GM11168 (cell line): ENCODE data around the gene NUTF2.
"Not testable (repeated sequence)": the region's sequence is repeated elsewhere in the genome, so short reads cannot be mapped to it uniquely, and the experiment has no call there.

Experiments used
- in situ Hi-C: fragments of 300-500 bp; cut with MboI; formaldehyde crosslinking; loops from one replicate; pipeline ENCODE4 v1.12.0; 2022; ENCODE audit warnings: low sequenced_read_pairs; ENCODE audit not compliant: unreplicated experiment

Gene NUTF2

DNA sequence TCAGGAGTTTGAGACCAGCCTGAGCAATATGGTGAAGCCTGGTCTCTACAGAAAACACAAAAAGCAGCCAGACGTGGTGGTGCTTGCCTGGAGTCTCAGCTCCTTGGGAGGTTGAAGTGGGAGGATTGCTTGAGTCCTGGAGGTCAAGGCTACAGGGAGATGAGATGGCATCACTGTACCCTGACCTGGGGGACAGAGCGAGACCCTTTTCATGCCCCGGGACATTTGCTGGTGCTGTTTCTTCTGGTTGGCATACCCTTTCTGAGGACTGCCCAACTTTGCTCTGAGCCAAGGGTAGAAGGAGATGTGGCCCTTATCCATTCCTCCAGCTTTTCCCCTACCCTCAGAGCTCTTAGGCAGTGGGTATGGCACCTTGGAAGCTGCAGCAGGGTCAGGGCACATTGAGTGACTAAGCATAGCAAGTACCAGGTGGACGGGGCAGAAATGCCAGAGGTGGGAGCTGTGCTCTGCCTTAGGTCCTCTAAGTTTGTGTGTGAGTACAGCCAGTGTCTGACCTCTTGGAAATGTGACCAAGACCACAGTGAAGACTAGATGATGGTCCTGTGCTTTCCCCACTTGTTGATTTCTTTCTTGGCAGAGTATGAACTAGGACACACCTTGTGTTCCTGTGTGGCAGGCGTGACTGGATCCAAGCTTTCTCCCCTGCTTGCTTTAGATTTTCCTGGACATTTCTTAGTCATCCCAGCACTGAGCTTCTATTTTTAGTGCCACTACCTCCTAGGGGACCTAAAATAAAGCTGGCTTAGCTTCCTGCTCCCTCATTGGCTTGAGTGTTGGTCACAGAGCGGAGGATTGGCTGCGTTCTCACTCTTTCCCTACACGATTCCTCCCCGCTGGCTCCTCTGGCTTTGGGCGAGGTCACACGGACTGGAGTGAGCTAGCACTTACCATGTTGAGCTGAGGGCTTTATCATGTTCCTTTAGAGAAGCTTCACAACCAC lies 16.2 kb downstream of the NUTF2 start:
- in situ Hi-C loops: no loop called here

DNA sequence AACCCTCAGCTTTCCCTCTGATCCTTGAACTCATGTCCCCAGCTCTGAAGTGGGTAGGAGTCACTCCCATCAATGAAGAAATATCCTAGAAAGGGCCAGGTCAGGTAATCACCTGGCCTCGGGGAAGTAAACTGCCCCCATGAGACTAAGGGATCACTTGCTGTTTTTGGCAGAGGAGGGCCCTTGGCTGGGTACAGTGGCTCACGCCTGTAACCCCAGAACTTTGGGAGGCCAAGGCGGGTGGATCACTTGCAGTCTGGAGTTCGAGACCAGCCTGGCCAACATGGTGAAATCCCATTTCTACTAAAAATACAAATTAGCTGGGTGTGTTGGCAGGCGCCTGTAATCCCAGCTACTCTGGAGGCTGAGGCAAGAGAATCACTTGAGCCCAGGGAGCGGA lies 17.3 kb downstream of the NUTF2 start:
- in situ Hi-C loops: not testable (repeated sequence)

DNA sequence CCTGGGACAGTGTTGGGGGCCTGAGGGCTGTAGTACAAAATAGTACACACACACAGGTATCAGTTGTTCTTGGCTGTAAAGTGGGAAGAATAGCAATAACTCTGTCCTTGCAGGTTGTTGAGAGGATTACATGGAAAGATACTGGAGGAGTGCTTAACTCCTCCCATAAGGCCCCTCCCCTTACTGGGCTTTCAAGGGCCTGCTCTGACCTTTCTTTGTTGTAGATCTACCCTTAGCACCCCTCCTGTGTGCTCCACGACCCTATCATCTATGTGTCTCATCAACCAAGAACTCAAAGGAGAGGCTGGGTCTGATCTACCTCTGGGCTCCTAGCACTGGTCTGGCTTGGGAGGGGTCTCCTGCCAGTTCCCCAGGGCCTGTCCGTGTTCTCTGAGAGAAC lies 17.9 kb downstream of the NUTF2 start:
- in situ Hi-C loops: no loop called here

DNA sequence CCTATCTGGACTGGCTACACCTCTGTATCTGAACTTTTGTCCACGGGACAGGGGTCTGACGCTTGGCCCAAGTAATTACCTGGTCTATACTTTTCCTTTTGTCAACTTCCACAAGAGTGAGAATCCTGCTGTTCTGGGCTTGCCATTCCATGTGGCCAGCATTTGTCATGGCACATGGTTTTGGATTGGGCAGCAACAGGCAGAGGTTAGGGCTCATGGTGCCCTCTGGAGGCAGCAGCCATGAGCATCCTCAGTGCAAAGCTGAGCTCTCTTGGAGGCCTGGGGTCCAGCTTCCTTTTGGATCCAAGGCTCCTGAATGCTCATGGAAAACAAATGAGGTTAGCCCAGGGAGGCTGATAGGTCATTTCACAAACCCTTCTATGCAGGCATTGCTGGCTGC lies 18.6 kb downstream of the NUTF2 start:
- in situ Hi-C loops: no loop called here

DNA sequence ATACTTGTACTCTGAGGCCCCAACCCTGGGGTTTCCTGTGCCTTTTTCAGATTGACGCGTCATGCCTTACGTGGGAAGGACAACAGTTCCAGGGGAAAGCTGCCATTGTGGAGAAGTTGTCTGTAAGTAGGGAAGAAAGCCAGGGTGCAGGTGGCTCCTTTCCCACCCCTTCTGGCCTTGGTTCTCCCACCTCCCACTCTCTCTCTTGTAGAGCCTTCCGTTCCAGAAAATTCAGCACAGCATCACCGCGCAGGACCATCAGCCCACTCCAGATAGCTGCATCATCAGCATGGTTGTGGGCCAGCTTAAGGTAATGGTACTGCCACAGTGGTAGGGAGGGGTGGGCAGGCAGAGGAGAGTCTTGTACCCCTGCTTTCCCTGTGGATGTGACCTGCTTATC lies 21.6 kb downstream of the NUTF2 start:
- in situ Hi-C loops: no loop called here

DNA sequence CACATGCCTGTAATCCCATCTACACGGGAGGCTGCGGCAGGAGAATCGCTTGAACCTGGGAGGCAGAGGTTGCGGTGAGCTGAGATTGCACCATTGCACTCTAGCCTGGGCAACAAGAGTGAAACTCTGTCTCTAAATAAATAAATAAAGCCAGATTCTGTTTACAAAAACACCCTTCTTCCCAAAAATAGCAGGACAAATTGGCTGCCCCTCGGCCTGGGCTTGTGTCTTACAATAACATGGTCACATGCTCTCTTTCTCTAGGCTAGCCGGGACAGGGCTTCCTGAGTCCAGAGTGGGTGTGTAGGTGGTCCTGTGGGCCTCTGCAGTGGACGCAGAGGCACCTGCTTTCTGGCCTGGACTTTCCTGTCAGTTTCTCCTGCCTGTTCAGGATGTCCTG lies 22.9 kb downstream of the NUTF2 start:
- in situ Hi-C loops: no loop called here

DNA sequence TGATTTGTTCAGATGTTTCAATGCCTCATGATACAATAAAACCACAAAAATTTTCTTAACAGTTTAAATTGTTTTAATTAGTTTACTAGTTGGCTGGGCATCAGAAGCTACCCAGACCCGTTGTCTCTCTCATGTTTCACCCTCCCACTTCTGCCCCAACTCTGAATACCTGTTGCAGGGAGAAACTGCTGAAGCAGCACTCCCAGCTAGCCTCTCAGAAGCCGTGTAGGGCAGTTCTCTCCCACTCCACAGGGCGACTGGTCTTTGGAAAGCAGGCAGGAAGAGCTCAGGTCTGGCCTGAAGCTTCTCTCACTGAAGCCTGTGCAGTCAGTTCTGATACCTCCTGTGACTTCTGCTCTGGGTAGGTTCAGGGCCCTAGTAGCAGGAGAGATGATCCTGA lies 24.5 kb downstream of the NUTF2 start:
- in situ Hi-C loops: no loop called here

DNA sequence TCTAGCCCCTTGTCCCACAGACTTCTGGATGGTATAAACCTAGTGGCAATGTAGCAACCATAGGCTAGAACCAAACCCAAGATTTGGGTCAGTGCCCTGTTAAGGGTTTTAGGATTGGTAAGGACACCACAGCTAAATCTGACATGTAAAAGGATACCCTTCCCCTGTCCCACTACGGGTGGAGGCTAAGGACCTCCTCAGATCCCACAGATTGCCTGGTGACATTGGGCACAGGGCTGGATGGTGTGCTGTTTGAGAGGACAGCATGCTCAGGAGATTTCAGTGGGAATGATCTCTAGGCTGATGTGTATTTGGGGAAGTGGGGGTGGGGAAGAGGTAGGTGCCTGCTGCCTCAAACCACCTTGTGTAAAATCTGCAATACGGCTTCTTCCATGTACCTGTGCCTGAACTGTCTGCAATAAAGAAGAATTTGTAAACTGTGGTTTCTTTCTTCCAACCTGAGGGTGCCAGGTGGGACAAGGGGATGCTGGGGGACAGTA lies 25.4 kb downstream of the NUTF2 start:
- in situ Hi-C loops: no loop called here

DNA sequence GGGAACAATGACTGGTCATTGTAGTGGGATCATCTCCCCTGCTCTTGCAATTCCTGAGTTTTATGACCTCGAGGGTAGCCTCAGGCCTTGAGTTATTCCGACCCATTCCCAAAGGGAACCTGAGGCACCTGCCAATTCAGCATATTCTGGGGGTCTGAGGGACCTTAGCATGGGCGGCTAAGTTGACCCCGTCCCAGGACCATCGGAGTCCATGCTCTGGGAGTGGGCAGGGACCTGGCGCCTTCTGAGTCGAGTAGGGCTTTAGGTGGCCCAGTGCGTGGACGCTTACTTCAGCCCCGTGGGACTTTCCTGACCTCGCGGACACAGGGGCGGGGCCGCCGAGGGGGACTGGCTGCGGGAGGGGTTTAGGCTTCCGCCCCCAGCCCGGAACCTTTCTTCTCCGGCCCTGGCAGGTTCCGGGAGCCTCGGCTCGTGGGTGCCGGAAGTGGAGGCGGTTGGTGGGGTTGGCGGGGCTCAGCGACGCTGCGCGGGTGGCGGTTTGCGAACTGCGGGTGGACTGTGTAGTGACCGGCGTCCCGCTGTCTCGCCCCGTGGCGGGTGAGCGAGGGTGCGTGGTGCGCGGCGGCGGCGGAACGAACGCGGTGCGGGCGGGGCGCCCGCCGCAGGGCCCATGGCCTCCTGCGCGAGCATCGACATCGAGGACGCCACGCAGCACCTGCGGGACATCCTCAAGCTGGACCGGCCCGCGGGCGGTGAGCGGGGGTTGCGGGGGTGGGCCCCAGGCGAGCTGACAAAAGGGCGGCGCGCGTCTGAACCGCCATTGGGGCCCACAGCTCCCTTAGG lies 26.1 kb downstream of the NUTF2 start, which contains the start of gene EDC4:
EDC4 (plus strand) TSS at position 422 of the 804 bp plus-strand sequence; CDS start at position 632, 210 bp downstream.
- in situ Hi-C loops: no loop called here

DNA sequence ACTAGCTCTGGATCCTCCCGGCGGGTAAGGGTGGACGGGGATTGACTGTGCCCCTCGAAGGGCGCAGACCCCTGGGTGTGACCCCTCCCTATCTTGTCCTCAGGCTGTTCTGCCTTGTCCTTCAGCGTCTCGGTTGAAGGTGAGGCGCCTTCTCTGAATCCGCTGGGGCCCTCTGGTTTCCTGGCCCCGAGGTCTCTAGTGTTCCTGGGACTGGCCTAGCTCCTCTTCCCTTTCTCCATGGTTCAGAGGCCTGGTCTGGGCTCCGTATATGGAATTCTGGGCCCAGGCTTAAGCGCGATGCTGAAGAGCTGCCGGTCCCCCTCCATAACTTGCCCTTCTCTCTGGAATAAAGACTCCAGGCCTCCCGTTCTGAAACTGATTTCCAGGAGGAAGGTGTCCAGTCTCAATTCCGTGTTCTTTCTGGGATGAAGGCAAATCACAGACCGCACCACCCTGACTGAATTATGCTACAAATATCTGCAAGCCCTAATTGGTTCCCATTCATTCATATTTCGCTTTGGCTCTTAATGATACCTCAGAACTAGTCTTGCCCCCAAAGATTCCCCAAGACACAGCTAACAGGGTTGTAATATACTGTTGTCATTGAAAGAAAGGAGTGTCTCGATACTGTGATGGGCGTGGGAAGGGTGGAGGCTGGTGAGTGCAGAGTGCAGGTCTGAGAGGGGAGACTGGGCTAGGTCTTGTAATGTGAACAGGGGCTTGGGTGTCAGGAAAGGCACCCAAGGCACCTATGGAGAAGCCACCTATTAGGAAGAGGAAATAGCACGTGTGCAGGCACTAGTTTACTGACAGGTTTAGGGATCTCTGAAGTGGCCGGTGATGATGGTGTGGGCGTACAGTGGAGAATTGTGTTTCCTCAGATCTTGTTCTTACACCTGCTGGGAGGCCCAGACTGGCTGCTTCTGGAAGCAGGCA lies 27.0 kb downstream of the NUTF2 start:
- in situ Hi-C loops: no loop called here

DNA sequence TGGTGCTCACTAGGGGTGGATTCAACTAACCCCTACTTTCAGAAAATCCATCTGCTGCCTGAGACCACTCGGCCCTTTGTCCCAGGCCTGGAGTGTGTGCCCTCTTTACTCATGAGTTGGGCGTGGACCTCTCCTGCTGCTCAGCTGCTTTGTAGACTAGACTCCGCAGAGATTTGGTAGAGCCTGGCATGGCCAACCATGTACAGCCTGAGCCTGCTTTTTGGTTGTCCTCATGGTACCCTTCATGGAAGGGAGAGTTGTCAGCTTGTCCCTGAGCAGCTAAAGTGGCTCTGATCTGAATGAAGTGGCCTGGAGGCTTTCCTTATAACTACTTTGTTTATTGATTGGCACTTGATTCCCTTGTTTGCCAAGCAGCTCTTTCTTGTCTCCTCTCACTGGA lies 27.6 kb downstream of the NUTF2 start:
- in situ Hi-C loops: no loop called here

DNA sequence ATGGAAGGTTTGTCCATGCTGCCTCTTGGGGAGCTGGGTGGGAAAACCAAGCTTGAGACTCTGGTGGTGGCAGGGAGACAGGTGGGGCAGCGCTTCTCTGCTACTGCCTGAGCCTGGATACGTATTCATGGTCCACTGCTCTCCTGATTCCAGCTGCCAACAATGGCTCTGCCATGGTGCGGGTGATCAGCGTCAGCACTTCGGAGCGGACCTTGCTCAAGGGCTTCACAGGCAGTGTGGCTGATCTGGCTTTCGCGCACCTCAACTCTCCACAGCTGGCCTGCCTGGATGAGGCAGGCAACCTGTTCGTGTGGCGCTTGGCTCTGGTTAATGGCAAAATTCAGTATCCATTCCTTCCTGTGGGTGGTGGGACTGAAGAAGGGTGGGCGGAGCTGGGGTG lies 30.3 kb downstream of the NUTF2 start:
- in situ Hi-C loops: no loop called here

DNA sequence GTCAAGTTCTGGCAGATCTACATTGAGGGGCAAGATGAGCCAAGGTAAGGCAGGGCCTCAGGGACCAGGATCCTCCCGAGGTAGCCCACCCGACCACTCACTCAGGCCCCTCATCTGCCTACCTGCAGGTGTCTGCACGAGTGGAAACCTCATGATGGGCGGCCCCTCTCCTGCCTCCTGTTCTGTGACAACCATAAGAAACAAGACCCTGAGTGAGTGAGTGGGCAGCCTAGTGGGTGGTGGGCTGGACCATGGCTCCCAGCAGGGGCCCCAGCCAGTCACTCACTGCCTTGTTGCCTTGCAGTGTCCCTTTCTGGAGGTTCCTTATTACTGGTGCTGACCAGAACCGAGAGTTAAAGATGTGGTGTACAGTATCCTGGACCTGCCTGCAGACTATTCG lies 31.5 kb downstream of the NUTF2 start:
- in situ Hi-C loops: no loop called here

DNA sequence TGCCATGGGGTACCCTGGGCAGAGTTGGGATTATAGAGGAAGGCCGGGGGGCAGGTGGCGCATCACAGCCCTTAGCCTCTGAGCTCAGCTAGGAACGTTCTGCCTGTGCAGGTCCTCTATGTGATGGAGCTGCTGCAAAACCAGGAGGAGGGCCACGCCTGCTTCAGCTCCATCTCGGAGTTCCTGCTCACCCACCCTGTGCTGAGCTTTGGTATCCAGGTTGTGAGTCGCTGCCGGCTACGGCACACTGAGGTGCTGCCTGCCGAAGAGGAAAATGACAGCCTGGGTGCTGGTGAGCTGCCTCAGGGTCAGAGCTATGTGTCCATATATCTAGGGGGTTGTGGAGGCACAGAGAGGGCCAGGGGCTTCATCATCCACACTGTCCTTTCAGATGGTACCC lies 32.1 kb downstream of the NUTF2 start:
- in situ Hi-C loops: no loop called here

DNA sequence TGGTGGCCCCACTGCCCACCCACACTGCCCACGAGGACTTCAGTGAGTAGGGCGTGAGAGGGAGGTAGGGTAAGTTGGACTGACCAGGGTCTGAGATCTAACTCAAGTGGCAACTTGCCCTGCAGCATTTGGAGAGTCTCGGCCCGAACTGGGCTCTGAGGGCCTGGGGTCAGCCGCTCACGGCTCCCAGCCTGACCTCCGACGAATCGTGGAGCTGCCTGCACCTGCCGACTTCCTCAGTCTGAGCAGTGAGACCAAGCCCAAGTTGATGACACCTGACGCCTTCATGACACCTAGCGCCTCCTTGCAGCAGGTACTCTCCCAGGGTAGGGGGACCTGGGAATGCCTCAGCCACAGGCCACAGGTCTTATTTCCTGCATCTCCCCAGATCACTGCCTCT lies 32.7 kb downstream of the NUTF2 start:
- in situ Hi-C loops: no loop called here

DNA sequence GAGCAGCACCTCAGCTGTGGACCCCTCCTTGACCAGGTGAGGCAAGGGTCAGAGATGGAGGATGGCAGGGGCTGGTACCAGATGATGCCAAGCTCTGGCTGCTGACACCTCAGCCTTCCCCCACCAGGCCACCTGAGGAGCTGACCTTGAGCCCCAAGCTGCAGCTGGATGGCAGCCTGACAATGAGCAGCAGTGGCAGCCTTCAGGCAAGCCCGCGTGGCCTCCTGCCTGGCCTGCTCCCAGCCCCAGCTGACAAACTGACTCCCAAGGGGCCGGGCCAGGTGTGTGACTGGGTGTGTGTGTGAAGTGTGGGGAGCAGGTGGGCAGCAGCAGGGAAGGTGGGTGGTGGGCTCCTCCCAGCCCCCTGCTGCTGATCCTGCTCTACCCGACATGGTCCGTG lies 33.2 kb downstream of the NUTF2 start:
- in situ Hi-C loops: no loop called here

DNA sequence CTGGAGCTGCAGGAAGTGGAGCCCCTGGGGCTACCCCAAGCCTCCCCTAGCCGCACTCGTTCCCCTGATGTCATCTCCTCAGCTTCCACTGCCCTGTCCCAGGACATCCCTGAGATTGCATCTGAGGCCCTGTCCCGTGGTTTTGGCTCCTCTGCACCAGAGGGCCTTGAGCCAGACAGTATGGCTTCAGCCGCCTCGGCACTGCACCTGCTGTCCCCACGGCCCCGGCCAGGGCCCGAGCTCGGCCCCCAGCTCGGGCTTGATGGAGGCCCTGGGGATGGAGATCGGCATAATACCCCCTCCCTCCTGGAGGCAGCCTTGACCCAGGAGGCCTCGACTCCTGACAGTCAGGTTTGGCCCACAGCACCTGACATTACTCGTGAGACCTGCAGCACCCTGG lies 33.9 kb downstream of the NUTF2 start:
- in situ Hi-C loops: no loop called here

DNA sequence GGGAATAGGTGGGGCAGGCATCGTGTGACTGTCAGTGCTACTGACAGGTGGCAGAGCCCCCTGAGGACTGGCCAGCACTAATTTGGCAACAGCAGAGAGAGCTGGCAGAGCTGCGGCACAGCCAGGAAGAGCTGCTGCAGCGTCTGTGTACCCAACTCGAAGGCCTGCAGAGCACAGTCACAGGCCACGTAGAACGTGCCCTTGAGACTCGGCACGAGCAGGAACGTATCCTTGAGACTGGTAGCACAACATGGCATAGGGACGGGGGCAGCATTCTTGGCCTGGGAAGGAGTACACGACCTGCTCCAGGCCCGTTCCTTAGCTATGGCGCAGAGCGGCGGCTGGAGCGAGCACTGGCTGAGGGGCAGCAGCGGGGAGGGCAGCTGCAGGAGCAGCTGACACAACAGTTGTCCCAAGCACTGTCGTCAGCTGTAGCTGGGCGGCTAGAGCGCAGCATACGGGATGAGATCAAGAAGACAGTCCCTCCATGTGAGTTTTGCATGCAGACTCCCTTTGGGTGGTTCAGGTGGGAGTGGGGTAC lies 35.0 kb downstream of the NUTF2 start:
- in situ Hi-C loops: no loop called here

DNA sequence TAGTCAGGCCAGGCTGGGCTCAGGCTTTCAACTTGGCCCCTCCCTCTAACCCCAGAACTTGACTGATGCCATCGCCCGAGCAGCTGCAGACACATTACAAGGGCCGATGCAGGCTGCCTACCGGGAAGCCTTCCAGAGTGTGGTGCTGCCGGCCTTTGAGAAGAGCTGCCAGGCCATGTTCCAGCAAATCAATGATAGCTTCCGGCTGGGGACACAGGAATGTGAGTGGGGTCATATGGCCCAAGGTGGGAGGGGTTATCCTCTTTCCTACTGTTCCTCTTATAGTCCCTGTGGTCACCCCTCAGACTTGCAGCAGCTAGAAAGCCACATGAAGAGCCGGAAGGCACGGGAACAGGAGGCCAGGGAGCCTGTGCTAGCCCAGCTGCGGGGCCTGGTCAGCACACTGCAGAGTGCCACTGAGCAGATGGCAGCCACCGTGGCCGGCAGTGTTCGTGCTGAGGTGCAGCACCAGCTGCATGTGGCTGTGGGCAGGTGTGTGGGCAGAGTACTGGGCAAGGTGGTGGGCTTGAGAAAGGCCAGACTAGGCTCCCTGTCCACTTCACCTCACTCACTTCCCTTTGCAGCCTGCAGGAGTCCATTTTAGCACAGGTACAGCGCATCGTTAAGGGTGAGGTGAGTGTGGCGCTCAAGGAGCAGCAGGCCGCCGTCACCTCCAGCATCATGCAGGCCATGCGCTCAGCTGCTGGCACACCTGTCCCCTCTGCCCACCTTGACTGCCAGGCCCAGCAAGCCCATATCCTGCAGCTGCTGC lies 35.8 kb downstream of the NUTF2 start:
- in situ Hi-C loops: no loop called here
